ENCODE measurements around the gene FCHSD2. TPM values are rescaled to one million over a fixed set of nuclear protein-coding genes. Genes with fewer than 3 reads are reported as not detected.

Gene FCHSD2
- total RNA-seq = 10 to 100 TPM; 29.2 to 30.8 TPM

GRCh38 chr11:73142128-73142377, at the start of gene FCHSD2:
Gene FCHSD2, minus strand, starts transcription at chr11:73142318. Its CDS starts 441 bp downstream, at chr11:73141877.
- ChIA-PET POLR2A (interaction anchor here (0.6 to 1.0 kb wide), 6 partner anchors 9 to 329 kb away, joined by 3 to 7 read pairs (median 3); no protein-coding TSS in a partner anchor), CTCF (interaction anchor here (0.6 to 2.0 kb wide), 10 partner anchors 11 to 270 kb away, joined by 3 to 16 read pairs (median 4); no protein-coding TSS in a partner anchor)

- CTCF ChIA-PET = no interaction called here
- POLR2A ChIA-PET = interaction anchor here (0.9 kb wide), 1 partner anchor 22 kb away, joined by 7 read pairs; no protein-coding TSS in a partner anchor
These were observed 49.0 kb upstream of the FCHSD2 start for GRCh38 chr11:73191151-73191550.

DNA sequence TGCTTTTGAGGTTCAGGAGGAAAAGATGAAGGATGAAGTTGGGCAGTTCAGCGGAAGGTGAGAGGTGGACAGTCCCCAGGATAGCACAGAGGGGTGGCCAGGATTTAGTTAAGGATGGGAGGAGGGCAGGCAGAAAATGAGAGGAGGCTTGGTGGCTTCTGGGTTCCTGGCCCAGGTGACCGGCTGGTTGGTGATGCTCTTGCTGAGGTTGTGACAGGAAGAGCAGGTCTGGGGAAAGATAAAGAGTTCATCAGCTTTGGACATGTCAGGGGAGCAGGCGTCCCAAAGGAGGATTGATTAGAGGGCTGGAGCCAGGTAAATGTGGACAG, 48.4 kb upstream of the FCHSD2 start:
- CTCF ChIA-PET = no interaction called here
- POLR2A ChIA-PET = no interaction called here

GRCh38 chr11:73189723-73190556, 47.8 kb upstream of the FCHSD2 start:
- ChIA-PET CTCF (interaction anchor here (1.6 kb wide), 1 partner anchor 14 kb away, joined by 3 read pairs; no protein-coding TSS in a partner anchor), POLR2A (no interaction called here)

- ChIA-PET CTCF (interaction anchor here (0.5 to 1.6 kb wide), 2 partner anchors 13 to 1027 kb away, joined by 3 read pairs; no protein-coding TSS in a partner anchor), POLR2A (no interaction called here)
These were observed 47.2 kb upstream of the FCHSD2 start for GRCh38 chr11:73189315-73189714.

DNA sequence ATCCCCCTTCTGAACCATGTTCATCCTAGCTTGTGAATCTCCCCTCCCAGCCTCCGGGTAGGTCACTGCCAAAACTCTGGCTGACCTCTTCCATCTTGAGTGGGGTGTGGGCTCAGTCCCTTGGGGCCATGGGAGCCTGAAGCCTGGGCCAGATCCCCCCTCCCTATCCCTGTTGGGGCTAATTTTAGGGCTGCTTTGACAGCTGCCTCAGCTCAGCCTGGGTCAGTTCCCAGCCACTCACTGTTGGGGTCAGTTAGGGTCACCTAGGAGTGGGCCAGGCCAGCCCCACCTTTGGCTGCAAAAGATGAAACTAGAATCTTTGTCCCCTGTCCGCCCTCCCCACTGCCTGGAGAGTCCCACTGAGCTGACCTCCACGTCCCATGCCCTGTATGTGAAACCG, 46.2 kb upstream of the FCHSD2 start:
- CTCF ChIA-PET = interaction anchor here (2.5 kb wide), 1 partner anchor 49 kb away, joined by 9 read pairs; no protein-coding TSS in a partner anchor
- POLR2A ChIA-PET = no interaction called here

DNA sequence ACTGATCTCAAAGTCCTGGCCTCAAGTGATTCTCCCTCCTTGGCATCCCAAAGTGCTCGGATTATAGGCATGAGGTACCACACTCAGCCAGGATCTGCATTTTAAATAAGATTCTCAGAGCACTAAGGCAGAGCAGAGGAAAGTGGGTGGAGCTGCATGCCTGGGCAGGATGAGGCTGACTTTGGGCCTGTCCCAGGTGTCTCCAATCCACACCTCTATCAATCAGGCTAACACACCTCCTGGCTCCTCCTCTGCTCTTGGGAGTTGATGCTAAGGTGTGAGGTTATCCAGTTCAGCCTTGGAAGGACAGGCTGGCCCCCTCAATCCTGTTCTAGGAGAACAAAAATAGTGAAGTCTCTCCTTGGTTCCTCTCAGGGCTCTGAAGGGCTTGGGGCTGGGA, 45.7 kb upstream of the FCHSD2 start:
- ChIA-PET CTCF (interaction anchor here (0.6 to 2.5 kb wide), 3 partner anchors 49 to 1213 kb away, joined by 3 to 9 read pairs (median 3); no protein-coding TSS in a partner anchor), POLR2A (no interaction called here)

DNA sequence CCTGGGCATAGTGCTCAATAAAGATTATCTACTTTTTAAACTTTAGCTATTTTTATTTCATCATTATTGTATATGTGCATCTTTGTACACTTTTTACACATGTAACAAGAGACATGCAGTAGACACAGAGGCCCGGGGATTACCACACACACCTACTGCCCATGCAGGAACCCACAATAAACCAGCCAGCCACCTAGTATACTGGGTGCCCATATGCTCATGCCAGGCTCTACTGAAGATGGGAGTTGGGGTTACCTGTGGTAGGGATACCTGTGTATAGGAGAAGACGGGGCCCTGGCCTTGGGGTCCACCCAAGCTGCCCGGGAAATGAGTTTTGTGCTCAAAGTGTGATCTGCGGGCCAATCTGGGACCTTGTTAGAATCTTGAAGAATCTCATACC, 44.8 kb upstream of the FCHSD2 start:
- POLR2A ChIA-PET = no interaction called here
- CTCF ChIA-PET = interaction anchor here (0.8 to 2.5 kb wide), 2 partner anchors 8 to 50 kb away, joined by 3 to 9 read pairs; no protein-coding TSS in a partner anchor

- POLR2A ChIA-PET = no interaction called here
These were observed 44.3 kb upstream of the FCHSD2 start for GRCh38 chr11:73186294-73186850.

GRCh38 chr11:73185680-73186293, 43.7 kb upstream of the FCHSD2 start:
- ChIA-PET CTCF (interaction anchor here (0.7 to 2.5 kb wide), 5 partner anchors 27 to 150 kb away, joined by 3 to 9 read pairs (median 3); no protein-coding TSS in a partner anchor), POLR2A (no interaction called here)

More at GRCh38 chr11:73186294-73186850, 44.3 kb upstream of the FCHSD2 start:
- CTCF ChIA-PET = interaction anchor here (0.8 to 2.5 kb wide), 4 partner anchors 8 to 58 kb away, joined by 3 to 9 read pairs (median 4); no protein-coding TSS in a partner anchor

DNA sequence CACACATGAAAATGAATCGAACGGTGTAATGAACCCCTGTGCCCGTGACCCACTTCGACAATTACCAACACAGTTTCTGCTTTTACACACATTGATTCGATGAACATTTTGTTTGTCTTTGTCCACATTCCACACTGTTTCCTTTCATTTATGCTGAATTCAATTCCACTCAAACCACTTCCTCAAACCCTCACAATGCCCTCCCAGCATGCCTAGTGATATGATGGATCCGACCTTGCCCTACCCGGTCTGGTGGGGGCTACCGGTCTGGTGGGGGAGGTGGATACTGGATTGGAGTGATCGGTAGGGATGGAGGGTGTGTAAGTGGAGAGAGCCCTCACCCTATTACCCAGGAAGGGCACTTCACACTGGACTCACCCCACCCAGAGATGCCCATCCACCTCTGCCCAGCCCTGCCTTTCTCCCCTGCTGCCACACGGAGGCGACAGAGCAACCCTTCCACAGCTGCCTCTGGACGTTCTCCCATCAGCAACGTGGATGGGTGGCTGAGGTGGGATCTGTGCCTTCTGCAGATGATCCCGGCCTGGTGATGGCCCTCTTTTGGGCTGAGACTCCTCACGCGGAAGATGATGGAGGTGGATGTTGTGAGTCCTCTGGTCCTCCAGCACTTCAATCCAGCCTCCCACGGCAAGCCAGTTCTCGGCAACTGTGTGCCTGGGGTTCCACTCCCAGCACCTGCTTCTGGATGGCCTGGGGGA, 43.0 kb upstream of the FCHSD2 start:
- ChIA-PET POLR2A (no interaction called here), CTCF (interaction anchor here (0.7 to 1.4 kb wide), 4 partner anchors 27 to 151 kb away, joined by 3 to 5 read pairs (median 3); no protein-coding TSS in a partner anchor)

DNA sequence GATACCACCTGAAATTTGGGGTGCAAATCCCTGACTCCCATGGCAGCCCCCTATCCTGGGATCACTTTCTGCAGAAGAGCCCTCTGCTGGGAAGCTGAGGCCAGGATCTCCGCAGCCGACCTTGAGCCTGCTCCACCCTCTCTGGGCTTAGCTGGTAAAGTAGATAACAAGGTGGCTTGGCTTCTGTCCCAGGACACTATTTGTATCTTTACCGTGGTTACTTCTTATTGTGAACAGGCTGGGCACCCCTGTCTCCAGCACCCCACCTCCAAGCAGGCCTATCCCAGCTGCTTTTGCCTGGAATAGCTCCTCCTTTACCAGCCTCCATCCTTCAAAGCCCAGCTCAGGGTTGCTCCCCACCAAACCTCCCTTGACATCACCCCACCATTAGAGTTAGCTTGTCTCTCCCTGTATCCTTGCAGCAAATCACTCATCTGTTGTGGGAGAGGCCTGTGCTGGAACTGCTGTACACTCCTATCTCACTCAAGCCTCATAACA, 40.8 kb upstream of the FCHSD2 start:
- ChIA-PET POLR2A (no interaction called here), CTCF (no interaction called here)

DNA sequence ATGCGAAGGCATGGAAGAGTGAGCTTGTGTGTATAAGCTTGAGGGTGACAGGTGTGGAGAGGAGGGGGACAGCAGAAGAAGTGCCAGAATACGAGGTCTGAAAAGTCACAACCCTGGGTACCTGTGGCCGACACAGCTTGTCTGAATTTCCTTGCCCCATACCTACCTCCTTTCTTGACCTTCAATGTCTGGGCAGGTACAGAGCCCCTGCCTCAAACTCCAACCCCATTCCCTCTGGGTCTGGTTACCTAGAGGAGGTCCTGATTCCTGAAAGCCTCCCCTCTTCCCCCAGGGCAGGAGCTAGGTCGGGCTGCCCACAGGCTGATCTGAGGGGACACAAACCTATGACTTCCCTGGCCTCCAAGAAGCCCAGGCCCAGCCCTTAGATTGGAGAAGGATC, 36.6 kb upstream of the FCHSD2 start:
- CTCF ChIA-PET = interaction anchor here (0.8 to 3.7 kb wide), 13 partner anchors 8 to 365 kb away, joined by 3 to 25 read pairs (median 4); partner anchors contain the start of gene FCHSD2
- POLR2A ChIA-PET = no interaction called here

- POLR2A ChIA-PET = no interaction called here
These were observed 35.8 kb upstream of the FCHSD2 start for GRCh38 chr11:73177778-73178539.

DNA sequence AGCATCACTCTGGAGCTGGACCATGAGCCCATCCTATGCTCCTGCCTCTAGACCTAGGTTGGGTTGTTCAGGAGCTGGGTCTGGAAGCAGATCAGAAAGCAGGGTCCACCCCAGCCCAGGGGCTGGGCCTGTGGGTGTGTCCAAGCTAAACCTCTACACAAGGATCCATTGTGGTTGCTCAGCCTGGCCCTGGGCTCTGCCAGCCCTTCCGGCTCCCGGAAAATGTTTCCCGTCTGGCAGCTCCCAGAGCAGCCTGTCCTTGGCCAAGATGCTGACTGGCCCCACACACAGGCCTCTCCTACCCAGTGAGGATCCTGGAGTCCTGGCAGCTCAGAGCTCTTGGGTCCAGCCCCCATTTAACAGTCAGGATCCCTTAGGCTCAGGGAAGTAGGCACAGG, 35.3 kb upstream of the FCHSD2 start:
- ChIA-PET CTCF (interaction anchor here (0.7 to 3.7 kb wide), 15 partner anchors 9 to 453 kb away, joined by 3 to 25 read pairs (median 4); no protein-coding TSS in a partner anchor), POLR2A (no interaction called here)

More at GRCh38 chr11:73177778-73178539, 35.8 kb upstream of the FCHSD2 start:
- CTCF ChIA-PET = interaction anchor here (0.7 to 3.7 kb wide), 21 partner anchors 9 to 453 kb away, joined by 3 to 25 read pairs (median 4); no protein-coding TSS in a partner anchor

GRCh38 chr11:73176874-73177155, 34.7 kb upstream of the FCHSD2 start:
- POLR2A ChIA-PET = no interaction called here
- CTCF ChIA-PET = interaction anchor here (1.6 to 3.7 kb wide), 4 partner anchors 13 to 367 kb away, joined by 3 to 25 read pairs (median 6); no protein-coding TSS in a partner anchor

DNA sequence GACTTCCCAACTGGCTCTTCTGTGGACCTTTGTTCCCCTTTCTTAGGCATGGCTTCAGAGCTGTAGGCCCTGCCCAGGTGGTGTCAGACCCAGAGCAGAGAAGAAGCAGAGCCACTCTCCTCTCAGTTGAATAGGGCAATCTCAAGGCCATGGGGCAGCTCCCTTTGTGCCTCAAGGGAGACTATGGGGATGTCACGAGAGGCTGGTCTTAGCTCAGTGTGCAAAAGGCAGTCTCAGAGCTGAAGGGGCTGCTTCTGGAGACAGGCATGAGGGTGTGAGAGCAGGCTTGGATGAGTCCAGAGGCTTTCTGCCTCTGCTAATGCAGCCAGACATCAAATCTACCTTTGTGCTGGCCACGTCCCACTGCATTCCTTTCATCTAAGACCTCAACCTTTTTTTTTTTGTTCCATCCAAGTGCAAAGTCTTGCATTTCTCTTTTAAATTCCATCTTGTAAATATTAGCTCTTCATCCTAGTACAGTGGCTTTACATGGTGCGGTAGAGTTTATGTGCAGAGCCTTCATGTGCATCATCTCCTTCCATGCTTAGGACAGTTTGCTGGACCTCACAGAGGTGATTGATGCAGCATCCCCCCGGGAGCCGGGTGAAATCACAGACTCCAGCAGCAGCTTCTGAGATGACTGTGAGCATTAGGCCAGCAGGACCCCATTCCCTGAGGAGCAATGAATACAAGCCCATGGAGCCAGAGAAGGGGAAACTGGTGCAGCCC, 34.2 kb upstream of the FCHSD2 start:
- ChIA-PET POLR2A (no interaction called here), CTCF (interaction anchor here (1.6 to 1.7 kb wide), 2 partner anchors 13 to 367 kb away, joined by 3 to 5 read pairs; no protein-coding TSS in a partner anchor)

Data from activated CD8-positive, alpha-beta memory T cell treated with anti-CD3 and anti-CD28 coated beads for 36 hours (primary cell).